Activated naive CD4-positive, alpha-beta T cell treated with anti-CD3 and anti-CD28 coated beads, Interleukin-2, amount 10 ng/mL, durations not matched to agents 7 days and 5 days (primary cell): ENCODE results near the gene GOLGA8O.
"Not testable (repeated sequence)": the region's sequence is repeated elsewhere in the genome, so short reads cannot be mapped to it uniquely, and the experiment has no call there.

Experiments used
- CTCF ChIA-PET: fragments of 350-600 bp; sonication (Branson Sonifier 250); formaldehyde crosslinking; loops from one replicate; lab custom pipeline; 2021; ENCODE audit warnings: antibody characterized with exemption; lab: Charles Lee
- DNase-seq: peaks from one replicate; pipeline ENCODE4 v3.0.0-alpha.2; 2020
- H3K27ac Mint-ChIP-seq: one replicate; pipeline ENCODE4 v1.8.0; 2021; ENCODE audit warnings: mild to moderate bottlenecking, moderate library complexity, mixed read lengths
- H3K27me3 Mint-ChIP-seq: one replicate; pipeline ENCODE4 v1.8.0; 2021; ENCODE audit warnings: mild to moderate bottlenecking, mixed read lengths
- H3K36me3 Mint-ChIP-seq: one replicate; pipeline ENCODE4 v1.8.0; 2021; ENCODE audit warnings: mixed read lengths
- H3K4me1 Mint-ChIP-seq: one replicate; pipeline ENCODE4 v1.8.0; 2021; ENCODE audit warnings: mixed read lengths
- H3K4me3 Mint-ChIP-seq: one replicate; pipeline ENCODE4 v1.8.0; 2021; ENCODE audit warnings: mild to moderate bottlenecking, moderate library complexity, mixed read lengths
- H3K9me3 Mint-ChIP-seq: one replicate; pipeline ENCODE4 v1.8.0; 2021; ENCODE audit warnings: mixed read lengths

The GOLGA8O gene

DNA sequence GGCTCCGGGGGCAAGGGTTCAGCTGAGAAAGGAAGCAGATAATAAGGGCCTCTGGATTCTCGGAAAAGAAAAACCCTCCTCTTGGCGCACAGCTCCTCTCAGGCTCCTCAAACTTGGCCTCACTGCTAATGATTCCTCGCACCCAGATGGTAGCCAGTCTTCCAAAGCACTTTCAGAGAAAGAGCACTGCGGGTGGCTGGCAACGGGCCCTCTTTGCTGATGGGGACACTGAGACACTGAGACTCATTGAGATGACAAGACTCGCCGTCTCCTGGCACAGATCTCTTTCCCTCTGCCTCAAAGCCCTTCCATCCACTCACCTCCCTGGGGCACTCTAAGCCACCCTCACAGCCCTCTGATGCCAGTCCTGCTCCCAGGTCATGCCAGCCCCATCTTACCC is 58.9 kb downstream of the GOLGA8O start:
- H3K4me3 Mint-ChIP-seq, H3K9me3 Mint-ChIP-seq, DNase-seq, H3K36me3 Mint-ChIP-seq, H3K4me1 Mint-ChIP-seq, H3K27ac Mint-ChIP-seq, CTCF ChIA-PET, H3K27me3 Mint-ChIP-seq: not testable (repeated sequence)
